ENCODE data around the gene LIMS2.

LIMS2 gene

GRCh38 chr2:127695491-127696472 lies 20.5 kb upstream of the LIMS2 start:
- no peak overlapping the region for H3K4me2 ChIP-seq (ENCODE audit: low read length)
- H3K4me1 ChIP-seq (ENCODE audit: low read length): peaks cover 8% of the 10 kb centered on the region
- no peaks in the 10 kb centered on the region for H3K36me3 ChIP-seq (replicated peaks; ENCODE audit: low read depth, low read length)
- no peak overlapping the region for H2AFZ ChIP-seq (ENCODE audit: low read depth, low read length)
- no peak for TF ChIP-seq EZH2phosphoT487 (IDR thresholded peaks at IDR 0.05; ENCODE audit: low read depth)
- TF ChIP-seq CTCF (IDR thresholded peaks at IDR 0.05; ENCODE audit: low read depth, low read length): no peak
- H3K79me2 ChIP-seq (ENCODE audit: low read length): no peaks in the 10 kb centered on the region
- no peak overlapping the region for H3K27ac ChIP-seq (ENCODE audit: low read length)
- no peak overlapping the region for H3K9ac ChIP-seq (ENCODE audit: low read length)
- H4K20me1 ChIP-seq (ENCODE audit: insufficient read depth, low read length): no peaks in the 10 kb centered on the region
- no peak overlapping the region for H3K4me3 ChIP-seq (ENCODE audit: low read length)
- no peaks in the 10 kb centered on the region for H3K27me3 ChIP-seq (ENCODE audit: low read depth, low read length)
- no peaks in the 10 kb centered on the region for H3K9me3 ChIP-seq (ENCODE audit: insufficient read depth, low read length)

GRCh38 chr2:127694986-127695385 lies 19.7 kb upstream of the LIMS2 start:
- Histone ChIP-seq H3K27me3 (ENCODE audit: low read depth, low read length) (no peaks in the 10 kb centered on the region), H3K4me2 (ENCODE audit: low read length) (no peak overlapping the region), H3K27ac (ENCODE audit: low read length) (no peak overlapping the region), H3K36me3 (replicated peaks; ENCODE audit: low read depth, low read length) (no peaks in the 10 kb centered on the region), H3K9ac (ENCODE audit: low read length) (no peak overlapping the region), H2AFZ (ENCODE audit: low read depth, low read length) (no peak overlapping the region), H3K4me3 (ENCODE audit: low read length) (no peak overlapping the region), H4K20me1 (ENCODE audit: insufficient read depth, low read length) (no peaks in the 10 kb centered on the region), H3K4me1 (ENCODE audit: low read length) (no peaks in the 10 kb centered on the region), H3K79me2 (ENCODE audit: low read length) (no peaks in the 10 kb centered on the region), H3K9me3 (ENCODE audit: insufficient read depth, low read length) (no peaks in the 10 kb centered on the region)
- no peak for TF ChIP-seq EZH2phosphoT487 (IDR thresholded peaks at IDR 0.05; ENCODE audit: low read depth)
- TF ChIP-seq CTCF (IDR thresholded peaks at IDR 0.05; ENCODE audit: low read depth, low read length): no peak

GRCh38 chr2:127690696-127691095 lies 15.4 kb upstream of the LIMS2 start:
- Histone ChIP-seq H3K4me2 (ENCODE audit: low read length) (no peak overlapping the region), H3K27me3 (ENCODE audit: low read depth, low read length) (no peaks in the 10 kb centered on the region), H2AFZ (ENCODE audit: low read depth, low read length) (no peak overlapping the region), H3K36me3 (replicated peaks; ENCODE audit: low read depth, low read length) (peaks cover 3% of the 10 kb centered on the region), H3K9me3 (ENCODE audit: insufficient read depth, low read length) (0 out of 2 replicates have a peak, but pooled peaks cover 3% of the 10 kb centered on the region), H3K9ac (ENCODE audit: low read length) (no peak overlapping the region), H4K20me1 (ENCODE audit: insufficient read depth, low read length) (no peaks in the 10 kb centered on the region), H3K27ac (ENCODE audit: low read length) (no peak overlapping the region), H3K79me2 (ENCODE audit: low read length) (no peaks in the 10 kb centered on the region), H3K4me3 (ENCODE audit: low read length) (no peak overlapping the region), H3K4me1 (ENCODE audit: low read length) (no peaks in the 10 kb centered on the region)
- TF ChIP-seq CTCF (IDR thresholded peaks at IDR 0.05; ENCODE audit: low read depth, low read length) (no peak), EZH2phosphoT487 (IDR thresholded peaks at IDR 0.05; ENCODE audit: low read depth) (no peak)

- 0 out of 2 replicates have a peak, but pooled peaks cover 3% of the 10 kb centered on the region for H3K9me3 ChIP-seq (ENCODE audit: insufficient read depth, low read length)
- no peak overlapping the region for H3K9ac ChIP-seq (ENCODE audit: low read length)
- H3K79me2 ChIP-seq (ENCODE audit: low read length): no peaks in the 10 kb centered on the region
Observed at GRCh38 chr2:127688405-127688804, 13.1 kb upstream of the LIMS2 start.

More at GRCh38 chr2:127688405-127688804, 13.1 kb upstream of the LIMS2 start:
- H4K20me1 ChIP-seq (ENCODE audit: insufficient read depth, low read length): no peaks in the 10 kb centered on the region
- no peak overlapping the region for H2AFZ ChIP-seq (ENCODE audit: low read depth, low read length)
- H3K36me3 ChIP-seq (replicated peaks; ENCODE audit: low read depth, low read length): peaks cover 3% of the 10 kb centered on the region
- TF ChIP-seq EZH2phosphoT487 (IDR thresholded peaks at IDR 0.05; ENCODE audit: low read depth) (no peak), CTCF (IDR thresholded peaks at IDR 0.05; ENCODE audit: low read depth, low read length) (no peak)
- no peak overlapping the region for H3K4me2 ChIP-seq (ENCODE audit: low read length)
- no peaks in the 10 kb centered on the region for H3K4me1 ChIP-seq (ENCODE audit: low read length)
- no peak overlapping the region for H3K27ac ChIP-seq (ENCODE audit: low read length)
- H3K4me3 ChIP-seq (ENCODE audit: low read length): no peak overlapping the region
- H3K27me3 ChIP-seq (ENCODE audit: low read depth, low read length): no peaks in the 10 kb centered on the region

Measured in OCI-LY3 (cell line).